M059J (cell line): Measurements from ENCODE around the gene ANKLE2. TPM values are rescaled to one million over a fixed set of nuclear protein-coding genes. Genes with fewer than 3 reads are reported as not detected.

Experiments used
- DNase-seq: peaks from one replicate; pipeline ENCODE4 v3.0.0-alpha.2; 2012; ENCODE audit warnings: low read depth
- total RNA-seq: library from RNA; depleted of rRNA; stranded (reverse); fragments of >200 nt; shearing (Covaris generic); gene quantifications from 2 replicates; pipeline ENCODE4 v1.2.3, GENCODE V29; 2014

Gene ANKLE2
- total RNA-seq, 1 experiment from 2014 or later = 57.4 TPM

- no peak for DNase-seq
Measured at GRCh38 chr12:132747395-132747794, 14.2 kb downstream of the ANKLE2 start.

- DNase-seq = no peak
Measured at GRCh38 chr12:132746613-132747012, 15.0 kb downstream of the ANKLE2 start.

- DNase-seq = no peak
Measured at GRCh38 chr12:132743831-132744230, 17.8 kb downstream of the ANKLE2 start.

GRCh38 chr12:132741620-132742019, 20.0 kb downstream of the ANKLE2 start:
- no peak for DNase-seq

GRCh38 chr12:132740652-132741051, 21.0 kb downstream of the ANKLE2 start:
- DNase-seq = no peak

GRCh38 chr12:132740313-132740646, 21.4 kb downstream of the ANKLE2 start:
- no peak for DNase-seq

- DNase-seq = no peak
Measured at GRCh38 chr12:132739600-132740312, 21.9 kb downstream of the ANKLE2 start.

GRCh38 chr12:132736913-132737312, 24.7 kb downstream of the ANKLE2 start:
- no peak for DNase-seq

- no peak for DNase-seq
Measured at GRCh38 chr12:132736378-132736777, 25.3 kb downstream of the ANKLE2 start.

GRCh38 chr12:132735496-132735895, 26.1 kb downstream of the ANKLE2 start:
- DNase-seq = no peak

GRCh38 chr12:132734206-132734605, 27.4 kb downstream of the ANKLE2 start:
- no peak for DNase-seq

- DNase-seq = no peak
Measured at GRCh38 chr12:132731574-132731973, 30.1 kb downstream of the ANKLE2 start.

GRCh38 chr12:132730353-132730752, 31.3 kb downstream of the ANKLE2 start:
- no peak for DNase-seq

- peak; percentile 39 for DNase-seq
Measured at GRCh38 chr12:132729541-132730320, 31.9 kb downstream of the ANKLE2 start.

GRCh38 chr12:132728502-132728901, 33.1 kb downstream of the ANKLE2 start:
- DNase-seq = no peak

GRCh38 chr12:132727091-132727794, 34.4 kb downstream of the ANKLE2 start:
- DNase-seq = no peak

GRCh38 chr12:132726386-132726785, 35.2 kb downstream of the ANKLE2 start:
- DNase-seq = no peak

GRCh38 chr12:132724506-132725241, 37.0 kb downstream of the ANKLE2 start:
- no peak for DNase-seq

GRCh38 chr12:132723764-132724140, 37.9 kb downstream of the ANKLE2 start:
- no peak for DNase-seq

GRCh38 chr12:132723015-132723763, 38.4 kb downstream of the ANKLE2 start:
- no peak for DNase-seq

- no peak for DNase-seq
Measured at GRCh38 chr12:132720606-132721345, 40.9 kb downstream of the ANKLE2 start.
